Sigmoid colon (tissue), 4 donors: ENCODE data around the gene MGA.

Experiments
- CTCF ChIP-seq, 4 experiments: fragments of 450-650 bp in 3 of 4; fragments of 200-600 bp in 1 of 4; IDR thresholded peaks; one replicate each; pipeline ENCODE4 v1.5.1; 2016 to 2019; ENCODE audit warnings: antibody characterized with exemption in 4 of 4, mild to moderate bottlenecking in 3 of 4, moderate library complexity in 2 of 4
- POLR2A ChIP-seq, 2 donors: fragments of 450-650 bp; IDR thresholded peaks; one replicate each; pipeline ENCODE4 v1.6.1; 2016; ENCODE audit warnings: antibody characterized with exemption in 2 of 2, mild to moderate bottlenecking in 2 of 2, moderate library complexity in 2 of 2
- POLR2AphosphoS5 ChIP-seq, 4 donors: sonication (generic); formaldehyde crosslinking; IDR thresholded peaks; one replicate each; pipeline ENCODE4 v1.6.1; 2017; ENCODE audit warnings: antibody characterized with exemption in 4 of 4

- no peak for TF ChIP-seq CTCF (IDR thresholded peaks at IDR 0.05)
- TF ChIP-seq POLR2AphosphoS5 (IDR thresholded peaks at IDR 0.05), result no peak
- TF ChIP-seq POLR2A (IDR thresholded peaks at IDR 0.05), result no peak
Measured at GRCh38 chr15:41656188-41656587, 4.0 kb upstream of the MGA start.
